Tibial nerve (tissue), 3 donors: ENCODE results near the gene DCX.

ENCODE experiments used
- POLR2A ChIP-seq, 2 donors: fragments of 450-650 bp; IDR thresholded peaks; one replicate each; pipeline ENCODE4 v1.6.1; 2017; ENCODE audit warnings: antibody characterized with exemption in 2 of 2, mild to moderate bottlenecking in 2 of 2, moderate library complexity in 2 of 2
- TF ChIP-seq, protein P1 (sequence below), 5 experiments: fragments of 200-600 bp in 3 of 5; fragments of 450-650 bp in 2 of 5; sonication (generic) in 3 of 5; IDR thresholded peaks; one replicate each; pipeline ENCODE4 v1.5.1; 2016 to 2019; ENCODE audit warnings: antibody characterized with exemption in 5 of 5, mild to moderate bottlenecking in 3 of 5, moderate library complexity in 2 of 5

DNA sequence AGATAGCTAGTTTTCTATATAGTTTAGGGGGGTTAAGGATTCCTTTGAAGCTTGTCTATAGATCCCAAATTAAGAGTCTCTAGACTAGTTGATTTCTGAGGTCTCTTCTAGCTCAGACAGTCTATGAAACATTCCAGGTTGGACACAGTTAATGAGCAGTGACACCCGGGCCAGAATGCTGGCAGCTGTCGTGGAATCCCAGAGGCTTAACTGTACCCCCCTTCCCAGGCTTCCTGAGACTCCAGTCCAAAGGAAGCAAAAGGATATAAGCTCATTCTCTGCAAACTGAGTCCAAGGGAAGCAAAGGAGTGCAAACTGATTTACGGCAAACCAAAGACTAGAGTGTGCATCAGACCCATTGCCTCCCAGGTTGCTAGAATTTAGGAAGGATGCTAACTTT is 62.9 kb downstream of the DCX start:
- TF ChIP-seq, protein P1, sequence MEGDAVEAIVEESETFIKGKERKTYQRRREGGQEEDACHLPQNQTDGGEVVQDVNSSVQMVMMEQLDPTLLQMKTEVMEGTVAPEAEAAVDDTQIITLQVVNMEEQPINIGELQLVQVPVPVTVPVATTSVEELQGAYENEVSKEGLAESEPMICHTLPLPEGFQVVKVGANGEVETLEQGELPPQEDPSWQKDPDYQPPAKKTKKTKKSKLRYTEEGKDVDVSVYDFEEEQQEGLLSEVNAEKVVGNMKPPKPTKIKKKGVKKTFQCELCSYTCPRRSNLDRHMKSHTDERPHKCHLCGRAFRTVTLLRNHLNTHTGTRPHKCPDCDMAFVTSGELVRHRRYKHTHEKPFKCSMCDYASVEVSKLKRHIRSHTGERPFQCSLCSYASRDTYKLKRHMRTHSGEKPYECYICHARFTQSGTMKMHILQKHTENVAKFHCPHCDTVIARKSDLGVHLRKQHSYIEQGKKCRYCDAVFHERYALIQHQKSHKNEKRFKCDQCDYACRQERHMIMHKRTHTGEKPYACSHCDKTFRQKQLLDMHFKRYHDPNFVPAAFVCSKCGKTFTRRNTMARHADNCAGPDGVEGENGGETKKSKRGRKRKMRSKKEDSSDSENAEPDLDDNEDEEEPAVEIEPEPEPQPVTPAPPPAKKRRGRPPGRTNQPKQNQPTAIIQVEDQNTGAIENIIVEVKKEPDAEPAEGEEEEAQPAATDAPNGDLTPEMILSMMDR (IDR thresholded peaks at IDR 0.05) = no peak
- TF ChIP-seq POLR2A (IDR thresholded peaks at IDR 0.05) = no peak
